Uterus (tissue), 2 donors: ENCODE results near the gene DYNC1LI2.

Source experiments
- POLR2A ChIP-seq, 2 donors: fragments of 450-650 bp; IDR thresholded peaks; one replicate each; pipeline ENCODE4 v1.6.1; 2016; ENCODE audit warnings: antibody characterized with exemption in 2 of 2, mild to moderate bottlenecking in 1 of 2, moderate library complexity in 1 of 2
- TF ChIP-seq, protein P1 (sequence below), 4 experiments: fragments of 200-600 bp in 2 of 4; fragments of 450-650 bp in 2 of 4; sonication (generic) in 2 of 4; IDR thresholded peaks; one replicate each; pipeline ENCODE4 v1.5.1; 2016 to 2019; ENCODE audit warnings: antibody characterized with exemption in 4 of 4, mild to moderate bottlenecking in 2 of 4, moderate library complexity in 1 of 4

DNA sequence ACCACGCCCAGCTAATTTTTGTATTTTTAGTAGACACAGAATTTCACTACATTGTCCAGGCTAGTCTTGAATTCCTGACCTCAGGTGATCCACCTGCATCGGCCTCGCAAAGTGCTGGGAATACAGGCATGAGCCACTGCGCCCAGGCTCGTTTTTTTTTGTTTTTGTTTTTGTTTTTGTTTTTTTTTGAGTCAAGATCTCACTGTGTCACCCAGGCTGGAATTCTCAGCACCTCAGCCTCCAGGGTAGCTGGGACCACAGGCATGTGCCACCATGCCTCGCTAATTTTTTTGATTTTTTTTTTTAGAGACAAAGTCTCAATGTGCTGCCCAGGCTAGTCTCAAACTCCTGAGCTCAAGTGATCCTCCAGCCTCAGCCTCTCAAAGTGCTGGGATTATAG lies 37.3 kb downstream of the DYNC1LI2 start:
- TF ChIP-seq, protein P1, sequence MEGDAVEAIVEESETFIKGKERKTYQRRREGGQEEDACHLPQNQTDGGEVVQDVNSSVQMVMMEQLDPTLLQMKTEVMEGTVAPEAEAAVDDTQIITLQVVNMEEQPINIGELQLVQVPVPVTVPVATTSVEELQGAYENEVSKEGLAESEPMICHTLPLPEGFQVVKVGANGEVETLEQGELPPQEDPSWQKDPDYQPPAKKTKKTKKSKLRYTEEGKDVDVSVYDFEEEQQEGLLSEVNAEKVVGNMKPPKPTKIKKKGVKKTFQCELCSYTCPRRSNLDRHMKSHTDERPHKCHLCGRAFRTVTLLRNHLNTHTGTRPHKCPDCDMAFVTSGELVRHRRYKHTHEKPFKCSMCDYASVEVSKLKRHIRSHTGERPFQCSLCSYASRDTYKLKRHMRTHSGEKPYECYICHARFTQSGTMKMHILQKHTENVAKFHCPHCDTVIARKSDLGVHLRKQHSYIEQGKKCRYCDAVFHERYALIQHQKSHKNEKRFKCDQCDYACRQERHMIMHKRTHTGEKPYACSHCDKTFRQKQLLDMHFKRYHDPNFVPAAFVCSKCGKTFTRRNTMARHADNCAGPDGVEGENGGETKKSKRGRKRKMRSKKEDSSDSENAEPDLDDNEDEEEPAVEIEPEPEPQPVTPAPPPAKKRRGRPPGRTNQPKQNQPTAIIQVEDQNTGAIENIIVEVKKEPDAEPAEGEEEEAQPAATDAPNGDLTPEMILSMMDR (IDR thresholded peaks at IDR 0.05) = no peak
- TF ChIP-seq POLR2A (IDR thresholded peaks at IDR 0.05) = no peak
